NCI-H2227 treated with DMSO at 0.1 percent for 48 hours (cell line): ENCODE results near the gene NT5DC2.

Experiments
- DNase-seq: peaks from one replicate; lab custom pipeline; 2025; lab: John Stamatoyannopoulos, UW

NT5DC2 gene

GRCh38 chr3:52487788-52488691 lies 45.6 kb downstream of the NT5DC2 start:
- no peak for DNase-seq

GRCh38 chr3:52487050-52487787 lies 46.4 kb downstream of the NT5DC2 start:
- DNase-seq, result no peak

DNA sequence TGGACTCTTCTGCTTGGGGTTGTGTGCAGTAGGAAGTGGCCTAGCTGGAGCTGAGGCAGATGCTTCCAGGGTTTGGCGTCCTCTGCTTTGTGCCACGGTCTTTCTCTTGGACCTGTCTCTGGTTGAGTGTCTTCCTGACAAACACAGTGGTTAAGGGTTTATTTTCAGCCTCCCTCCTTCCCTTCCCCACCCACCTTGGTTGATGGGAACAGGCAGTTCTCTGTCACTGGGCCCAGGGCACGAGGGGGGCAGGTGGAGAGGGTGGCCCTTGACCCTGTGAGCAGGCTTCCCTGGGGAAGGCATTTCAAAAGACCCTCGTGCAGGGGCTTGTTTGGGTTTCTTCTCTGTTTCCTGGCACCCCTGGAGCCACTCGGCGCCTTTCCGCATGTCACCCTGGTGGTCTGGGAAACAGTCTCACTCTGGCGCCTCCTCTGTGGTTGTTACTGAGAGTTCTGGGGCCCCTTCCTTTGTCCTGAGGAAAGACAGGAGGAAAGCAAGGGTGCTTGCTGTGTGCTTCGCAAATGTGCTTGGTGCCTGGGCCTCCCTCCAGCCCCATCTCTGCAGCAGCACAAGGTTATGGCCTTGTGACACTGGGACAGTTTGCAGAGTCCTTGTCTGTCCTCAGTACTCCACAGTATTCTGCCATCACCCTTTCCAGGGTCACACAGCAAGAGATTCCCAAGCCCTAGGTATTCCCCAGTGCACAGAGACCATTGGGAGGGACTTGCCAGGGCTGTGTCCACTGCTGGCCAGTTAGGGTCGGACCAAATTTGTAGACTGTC lies 48.8 kb downstream of the NT5DC2 start:
- DNase-seq, result no peak

- DNase-seq, result no peak
These were observed 49.9 kb downstream of the NT5DC2 start for GRCh38 chr3:52483577-52484381.

DNA sequence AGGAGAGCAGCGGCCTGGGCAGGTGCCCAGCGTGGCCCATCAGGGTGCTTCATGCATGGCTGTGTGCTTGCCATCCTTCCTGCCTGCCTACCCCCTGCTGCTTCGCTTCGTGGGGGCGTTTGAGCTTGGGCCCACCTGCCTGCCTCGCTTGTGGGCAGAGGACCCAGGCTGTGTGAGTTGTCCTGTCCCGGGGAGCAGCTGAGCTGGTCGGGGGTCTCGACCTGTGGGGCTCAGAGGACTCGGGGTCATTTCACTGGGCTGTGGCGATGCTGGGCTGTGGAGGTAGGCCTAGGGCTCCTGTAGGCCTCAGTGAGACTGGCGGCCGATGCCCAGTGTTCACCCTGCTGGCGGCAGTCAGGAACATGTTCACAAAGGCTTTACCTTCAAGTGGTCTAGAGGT lies 50.6 kb downstream of the NT5DC2 start:
- no peak for DNase-seq

- no peak for DNase-seq
These were observed 51.7 kb downstream of the NT5DC2 start for GRCh38 chr3:52481819-52482521.

DNA sequence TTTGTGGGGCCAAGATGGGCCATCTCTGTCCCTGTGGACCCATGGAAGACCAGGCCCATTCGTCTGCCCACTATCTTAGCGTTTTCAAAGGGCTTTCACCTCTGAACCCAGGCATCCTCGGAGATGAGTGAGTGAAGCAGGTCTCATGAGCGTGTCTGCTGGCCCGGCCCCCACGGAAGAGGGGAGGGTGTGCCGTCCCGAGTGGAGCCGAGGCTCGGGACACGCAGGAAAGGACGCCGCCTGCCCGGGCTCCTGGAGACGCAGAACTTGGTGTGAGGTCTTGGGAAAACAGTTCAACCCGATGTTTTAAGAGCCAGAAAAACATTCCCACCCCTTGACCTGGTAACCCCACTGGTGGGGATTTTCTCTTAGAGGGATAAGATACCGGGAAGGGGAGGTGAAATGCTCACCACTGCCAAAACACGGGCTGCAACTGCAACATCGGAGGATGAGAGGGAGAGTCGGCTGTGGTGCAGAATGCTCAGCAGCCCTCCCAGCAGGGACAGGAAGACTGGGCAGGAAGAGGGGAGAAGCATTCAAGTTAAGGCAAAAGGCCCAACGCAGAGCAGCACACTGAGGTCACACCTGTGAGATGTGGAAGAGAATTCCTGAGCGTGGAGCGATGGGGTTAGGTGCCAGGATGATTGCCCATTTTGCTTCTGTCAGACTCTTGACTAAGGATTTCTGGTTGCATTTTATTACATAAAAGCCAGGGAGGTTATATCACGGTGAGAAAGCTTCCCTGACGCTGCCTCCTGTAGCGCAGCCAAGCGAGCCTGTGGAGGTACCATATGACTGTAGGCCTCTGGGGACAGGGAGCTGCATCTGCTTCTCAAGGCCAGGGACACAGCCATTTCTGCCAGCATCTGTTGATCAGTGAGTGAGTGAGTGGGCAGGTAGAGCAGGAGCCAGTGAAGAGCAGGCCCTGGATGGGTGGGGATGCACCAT lies 52.6 kb downstream of the NT5DC2 start:
- DNase-seq, result no peak

GRCh38 chr3:52479877-52480575 lies 53.6 kb downstream of the NT5DC2 start:
- DNase-seq, result no peak

DNA sequence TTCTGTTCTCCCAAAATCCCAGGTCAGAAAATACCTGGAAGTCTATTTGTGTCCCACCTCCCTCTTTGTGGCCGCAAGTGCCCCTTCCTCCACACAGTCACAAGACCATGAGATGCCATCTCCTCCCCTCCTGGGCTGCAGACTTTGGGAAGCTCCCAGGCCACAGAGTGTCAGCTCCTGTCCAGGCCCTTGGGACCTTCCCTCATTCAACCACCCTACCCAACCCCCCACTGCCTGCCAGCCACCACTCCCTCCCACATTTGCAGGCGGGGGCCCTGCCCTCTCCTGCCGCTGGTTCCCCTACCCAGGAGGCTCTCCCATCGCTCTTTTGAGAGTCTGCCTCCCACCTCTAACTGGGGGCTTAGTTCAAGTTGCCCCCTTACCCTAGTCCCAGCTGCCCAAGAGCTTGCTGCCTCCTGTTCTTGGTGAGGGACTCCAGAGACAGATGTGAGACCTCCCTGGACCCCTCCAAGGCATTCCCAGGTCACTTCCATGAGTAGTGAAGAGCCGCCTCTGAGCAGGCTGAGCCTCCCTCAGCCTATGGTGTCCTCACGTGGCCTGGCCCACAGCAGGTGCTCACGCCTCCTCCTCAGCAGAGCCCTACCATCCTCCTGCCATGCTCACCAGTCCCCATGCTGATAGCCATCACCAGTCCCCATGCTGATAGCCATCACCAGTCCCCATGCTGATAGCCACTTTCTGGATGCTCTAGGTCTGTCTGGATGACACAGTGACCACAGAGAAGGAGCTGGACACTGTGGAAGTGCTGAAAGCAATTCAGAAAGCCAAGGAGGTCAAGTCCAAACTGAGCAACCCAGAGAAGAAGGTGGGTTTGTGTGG lies 54.4 kb downstream of the NT5DC2 start:
- no peak for DNase-seq

- DNase-seq, result no peak
These were observed 55.9 kb downstream of the NT5DC2 start for GRCh38 chr3:52477796-52478095.

GRCh38 chr3:52477076-52477795 lies 56.4 kb downstream of the NT5DC2 start:
- no peak for DNase-seq
